Epithelial cell of esophagus (primary cell): Measurements from ENCODE around the gene SPATA4.

ENCODE experiments used
- DNase-seq: peaks from one replicate; pipeline ENCODE4 v3.0.0; 2010; ENCODE audit warnings: low read depth
- H3K4me3 ChIP-seq: 2 replicates; pipeline ENCODE4 v1.5.1; 2011; ENCODE audit warnings: mild to moderate bottlenecking, low read length, control low read depth
- CTCF ChIP-seq: IDR thresholded peaks from 2 replicates; pipeline ENCODE4 v1.5.1; 2011; ENCODE audit warnings: low read depth, mild to moderate bottlenecking, low read length, control low read depth, inconsistent platforms; ENCODE audit not compliant: insufficient read depth; ENCODE audit errors: missing control alignments

The SPATA4 gene

GRCh38 chr4:176193126-176193525, 2.3 kb downstream of the SPATA4 start:
- TF ChIP-seq CTCF, result no peak
- H3K4me3 ChIP-seq, result no peak overlapping the region
- peak; percentile 82 for DNase-seq

- no peak overlapping the region for H3K4me3 ChIP-seq
- DNase-seq, result no peak
- TF ChIP-seq CTCF, result peak; percentile 5
Measured at GRCh38 chr4:176191974-176192373, 3.4 kb downstream of the SPATA4 start.

GRCh38 chr4:176189891-176190795, 5.2 kb downstream of the SPATA4 start:
- TF ChIP-seq CTCF, result no peak
- DNase-seq, result no peak
- no peak overlapping the region for H3K4me3 ChIP-seq

GRCh38 chr4:176188654-176189053, 6.7 kb downstream of the SPATA4 start:
- DNase-seq, result no peak
- no peak overlapping the region for H3K4me3 ChIP-seq
- no peak for TF ChIP-seq CTCF

- H3K4me3 ChIP-seq, result no peak overlapping the region
- TF ChIP-seq CTCF, result no peak
- peak; percentile 79 for DNase-seq
Measured at GRCh38 chr4:176187624-176188023, 7.8 kb downstream of the SPATA4 start.

- no peak overlapping the region for H3K4me3 ChIP-seq
- no peak for DNase-seq
- TF ChIP-seq CTCF, result no peak
Measured at GRCh38 chr4:176186671-176187395, 8.6 kb downstream of the SPATA4 start.
